Measurements from ENCODE around the gene LDB2.

LDB2 gene

DNA sequence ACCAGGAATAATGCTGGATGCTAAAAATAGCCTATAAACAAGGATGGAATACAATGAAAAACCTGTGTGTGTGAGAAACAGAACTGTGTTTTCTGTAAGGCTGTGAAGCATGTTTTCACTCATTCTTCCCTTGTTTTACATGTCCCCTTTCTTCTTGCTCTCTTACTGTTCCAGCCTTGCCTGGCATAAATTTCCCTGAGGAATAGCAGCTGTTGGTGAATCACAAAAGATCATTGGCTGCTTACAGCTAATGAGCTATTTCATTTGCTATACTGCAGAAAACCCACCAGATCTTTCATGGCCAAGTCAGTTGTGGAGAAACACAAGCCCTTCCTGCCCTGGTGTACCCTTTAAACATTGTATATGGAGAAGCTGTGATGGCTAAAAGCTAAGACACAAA is 91.1 kb downstream of the LDB2 start:
- TF ChIP-seq, protein P1, sequence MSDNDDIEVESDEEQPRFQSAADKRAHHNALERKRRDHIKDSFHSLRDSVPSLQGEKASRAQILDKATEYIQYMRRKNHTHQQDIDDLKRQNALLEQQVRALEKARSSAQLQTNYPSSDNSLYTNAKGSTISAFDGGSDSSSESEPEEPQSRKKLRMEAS (IDR thresholded peaks at IDR 0.05; ENCODE audit: low read depth, low read length), result no peak
- no peak for TF ChIP-seq POLR2A (IDR thresholded peaks at IDR 0.05; ENCODE audit: extremely low read depth, insufficient read length)
- TF ChIP-seq, protein P2, sequence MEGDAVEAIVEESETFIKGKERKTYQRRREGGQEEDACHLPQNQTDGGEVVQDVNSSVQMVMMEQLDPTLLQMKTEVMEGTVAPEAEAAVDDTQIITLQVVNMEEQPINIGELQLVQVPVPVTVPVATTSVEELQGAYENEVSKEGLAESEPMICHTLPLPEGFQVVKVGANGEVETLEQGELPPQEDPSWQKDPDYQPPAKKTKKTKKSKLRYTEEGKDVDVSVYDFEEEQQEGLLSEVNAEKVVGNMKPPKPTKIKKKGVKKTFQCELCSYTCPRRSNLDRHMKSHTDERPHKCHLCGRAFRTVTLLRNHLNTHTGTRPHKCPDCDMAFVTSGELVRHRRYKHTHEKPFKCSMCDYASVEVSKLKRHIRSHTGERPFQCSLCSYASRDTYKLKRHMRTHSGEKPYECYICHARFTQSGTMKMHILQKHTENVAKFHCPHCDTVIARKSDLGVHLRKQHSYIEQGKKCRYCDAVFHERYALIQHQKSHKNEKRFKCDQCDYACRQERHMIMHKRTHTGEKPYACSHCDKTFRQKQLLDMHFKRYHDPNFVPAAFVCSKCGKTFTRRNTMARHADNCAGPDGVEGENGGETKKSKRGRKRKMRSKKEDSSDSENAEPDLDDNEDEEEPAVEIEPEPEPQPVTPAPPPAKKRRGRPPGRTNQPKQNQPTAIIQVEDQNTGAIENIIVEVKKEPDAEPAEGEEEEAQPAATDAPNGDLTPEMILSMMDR (IDR thresholded peaks at IDR 0.05; ENCODE audit: low read depth, low read length), result no peak
- no peak for TF ChIP-seq MYC (IDR thresholded peaks at IDR 0.05; ENCODE audit: low read depth, low read length)
- DNase-seq (ENCODE audit: low read depth), result no peak
- H3K4me3 ChIP-seq (ENCODE audit: low read depth, low read length), result no peak overlapping the region

DNA sequence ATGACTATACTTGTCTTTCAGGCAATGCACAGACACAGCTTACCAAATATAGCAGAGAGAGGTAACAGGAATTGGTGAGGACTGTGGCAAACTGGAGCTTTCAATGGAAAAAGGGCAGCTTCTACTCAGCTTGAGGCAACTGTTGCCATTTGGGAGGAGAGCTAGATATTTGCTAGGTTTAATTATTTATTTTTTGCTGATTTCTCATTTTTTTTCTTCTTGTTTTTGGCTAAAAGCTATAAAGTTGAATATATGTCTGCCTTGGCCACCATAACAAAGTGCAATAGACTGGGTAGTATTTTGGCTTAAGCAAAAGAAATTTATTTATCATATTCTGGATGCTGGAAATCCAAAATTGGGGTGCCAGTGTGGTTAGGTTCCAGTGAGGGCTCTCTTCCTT is 93.9 kb downstream of the LDB2 start:
- H3K4me3 ChIP-seq (ENCODE audit: low read depth, low read length), result no peak overlapping the region
- TF ChIP-seq, protein P1 (IDR thresholded peaks at IDR 0.05; ENCODE audit: low read depth, low read length), result no peak
- TF ChIP-seq, protein P2 (IDR thresholded peaks at IDR 0.05; ENCODE audit: low read depth, low read length), result no peak
- DNase-seq (ENCODE audit: low read depth), result no peak

DNA sequence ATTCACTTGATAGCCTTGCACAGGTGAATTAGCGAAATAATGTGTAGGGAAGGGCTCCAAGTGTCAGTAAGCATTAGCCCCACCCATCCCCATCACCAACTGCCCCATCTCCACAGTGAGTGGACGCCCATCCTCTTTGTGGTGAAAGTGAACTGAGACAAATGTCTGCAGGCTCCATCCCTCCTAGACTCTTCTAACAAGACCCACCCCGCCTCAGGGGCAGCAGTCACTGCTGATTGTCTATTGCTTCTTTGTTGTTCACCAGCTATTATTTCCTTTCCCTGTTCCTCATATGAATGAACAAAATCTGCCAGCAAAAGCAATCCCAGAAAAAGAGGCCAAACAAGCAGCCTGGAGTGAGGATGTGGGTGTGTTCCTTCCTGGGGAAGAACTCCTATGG is 96.4 kb downstream of the LDB2 start:
- H3K4me3 ChIP-seq (ENCODE audit: low read depth, low read length), result no peak overlapping the region
- DNase-seq (ENCODE audit: low read depth), result no peak
- TF ChIP-seq MYC (IDR thresholded peaks at IDR 0.05; ENCODE audit: low read depth, low read length) (no peak), POLR2A (IDR thresholded peaks at IDR 0.05; ENCODE audit: extremely low read depth, insufficient read length) (no peak)
- TF ChIP-seq, protein P2 (IDR thresholded peaks at IDR 0.05; ENCODE audit: low read depth, low read length), result no peak
- TF ChIP-seq, protein P1 (IDR thresholded peaks at IDR 0.05; ENCODE audit: low read depth, low read length), result no peak

DNA sequence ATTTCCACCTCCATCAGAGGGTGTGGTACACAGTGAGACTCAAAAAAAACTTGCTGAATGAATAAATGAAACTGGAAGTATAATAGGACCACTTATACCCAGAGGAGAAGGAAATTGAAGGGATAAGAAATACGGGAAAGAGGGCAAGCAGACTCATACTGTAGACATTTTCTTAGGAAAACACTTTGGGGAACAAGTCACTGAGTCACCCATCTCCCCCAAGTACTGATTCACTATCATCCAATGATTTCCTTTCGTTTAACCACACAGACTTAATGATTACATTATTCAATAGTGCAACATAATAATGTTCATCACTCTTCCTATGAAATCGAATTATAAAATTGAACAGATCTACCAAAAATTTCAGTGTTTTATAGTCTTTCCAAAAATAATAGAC is 97.1 kb downstream of the LDB2 start:
- TF ChIP-seq POLR2A (IDR thresholded peaks at IDR 0.05; ENCODE audit: extremely low read depth, insufficient read length) (no peak), MYC (IDR thresholded peaks at IDR 0.05; ENCODE audit: low read depth, low read length) (no peak)
- TF ChIP-seq, protein P2 (IDR thresholded peaks at IDR 0.05; ENCODE audit: low read depth, low read length), result no peak
- TF ChIP-seq, protein P1 (IDR thresholded peaks at IDR 0.05; ENCODE audit: low read depth, low read length), result no peak
- H3K4me3 ChIP-seq (ENCODE audit: low read depth, low read length), result no peak overlapping the region
- DNase-seq (ENCODE audit: low read depth), result no peak

DNA sequence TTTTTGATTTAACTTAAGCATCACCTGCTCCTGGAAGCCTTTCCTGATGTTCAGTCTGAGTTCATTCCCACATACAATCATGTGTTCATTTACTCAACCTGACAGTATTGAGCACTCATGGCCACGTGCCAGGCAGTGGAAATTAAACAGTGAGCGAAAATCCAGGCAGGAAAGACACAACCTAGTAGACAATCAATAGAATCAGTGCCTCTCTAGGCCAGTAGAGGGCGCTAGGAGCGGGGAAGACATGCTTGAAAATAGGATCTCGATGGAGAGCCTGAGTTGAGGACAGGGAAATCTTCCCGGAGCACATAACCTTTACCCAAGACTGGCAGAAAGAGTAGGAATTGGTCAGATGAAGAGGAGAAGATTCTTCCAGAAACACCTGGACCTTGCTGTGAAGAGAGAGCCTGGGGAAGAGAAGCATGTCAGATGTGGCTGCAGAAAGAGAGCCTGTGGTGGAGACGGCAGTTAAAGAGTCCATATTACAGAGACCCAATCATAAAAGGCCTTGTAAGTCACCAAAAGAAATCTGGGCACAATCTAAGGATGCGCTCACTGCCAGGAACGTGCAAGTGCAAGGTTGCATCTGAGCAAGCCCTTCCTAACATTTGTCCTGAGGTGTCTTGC is 103.5 kb downstream of the LDB2 start:
- TF ChIP-seq, protein P1 (IDR thresholded peaks at IDR 0.05; ENCODE audit: low read depth, low read length), result peak; percentile 64
- TF ChIP-seq, protein P2 (IDR thresholded peaks at IDR 0.05; ENCODE audit: low read depth, low read length), result peak; percentile 91
- no peak for TF ChIP-seq MYC (IDR thresholded peaks at IDR 0.05; ENCODE audit: low read depth, low read length)
- TF ChIP-seq POLR2A (IDR thresholded peaks at IDR 0.05; ENCODE audit: extremely low read depth, insufficient read length), result no peak
- peak; percentile 51 for DNase-seq (ENCODE audit: low read depth)
- no peak overlapping the region for H3K4me3 ChIP-seq (ENCODE audit: low read depth, low read length)
